HepG2 (cell line): ENCODE data around the gene HAP1. TPM values are rescaled to one million over a fixed set of nuclear protein-coding genes. Genes with fewer than 3 reads are reported as not detected.

Experiments
- ATF3 ChIP-seq: sonication (generic); formaldehyde crosslinking; IDR thresholded peaks from 2 replicates; pipeline ENCODE4 v1.4.0; 2020; ENCODE audit warnings: missing genetic modification reagents
- DRAP1 ChIP-seq: IDR thresholded peaks from 2 replicates; pipeline ENCODE4 v1.6.1; 2016; ENCODE audit warnings: missing genetic modification reagents, missing compliant biosample characterization
- EP300 ChIP-seq, 3 experiments: sonication (generic) in 1 of 3; formaldehyde crosslinking in 1 of 3; IDR thresholded peaks; 2 replicates each; pipeline versions ENCODE4 v1.5.1 to v1.6.1; 2011 to 2020; ENCODE audit warnings: low read depth in 2 of 3, low read length in 2 of 3, borderline replicate concordance in 1 of 3, improper control_type of control experiment in 1 of 3, mild to moderate bottlenecking in 1 of 3, missing genetic modification reagents in 1 of 3, moderate library complexity in 1 of 3
- GATA4 ChIP-seq: sonication (generic); IDR thresholded peaks from 2 replicates; pipeline ENCODE4 v1.6.1; 2016; ENCODE audit warnings: antibody characterized with exemption, low read depth, borderline replicate concordance
- HMG20A ChIP-seq: IDR thresholded peaks from 2 replicates; pipeline ENCODE4 v1.6.1; 2016; ENCODE audit warnings: borderline replicate concordance
- MED8 ChIP-seq: sonication (generic); formaldehyde crosslinking; IDR thresholded peaks from 2 replicates; pipeline ENCODE4 v1.8.1; 2023; ENCODE audit warnings: mild to moderate bottlenecking, missing genetic modification reagents; ENCODE audit not compliant: insufficient replicate concordance
- NR2F1 ChIP-seq, 2 experiments: fragments of 450-650 bp in 1 of 2; formaldehyde crosslinking in 1 of 2; IDR thresholded peaks; 2 replicates each; pipeline versions ENCODE4 v1.5.0 to v1.6.1; 2016 to 2020; ENCODE audit warnings: mild to moderate bottlenecking in 1 of 2, missing compliant biosample characterization in 1 of 2, missing genetic modification reagents in 1 of 2, moderate library complexity in 1 of 2
- POGK ChIP-seq: sonication (generic); formaldehyde crosslinking; conservative IDR thresholded peaks from 2 replicates; pipeline ENCODE4 v1.8.0; 2022; ENCODE audit warnings: mild to moderate bottlenecking, moderate library complexity, missing genetic modification reagents
- POLR2G ChIP-seq: fragments of 200-400 bp; formaldehyde crosslinking; IDR thresholded peaks from 2 replicates; pipeline ENCODE4 v1.6.1; 2018; ENCODE audit warnings: mild to moderate bottlenecking, low read depth, low read length, moderate library complexity
- REPIN1 ChIP-seq: sonication (generic); formaldehyde crosslinking; IDR thresholded peaks from 2 replicates; pipeline ENCODE4 v1.8.0; 2022; ENCODE audit warnings: missing genetic modification reagents, low read depth, mild to moderate bottlenecking, borderline replicate concordance
- SMAD9 ChIP-seq: sonication (generic); formaldehyde crosslinking; IDR thresholded peaks from 2 replicates; pipeline ENCODE4 v1.5.1; 2020; ENCODE audit warnings: mild to moderate bottlenecking, missing genetic modification reagents
- TOPORS ChIP-seq: sonication (generic); formaldehyde crosslinking; IDR thresholded peaks from 2 replicates; pipeline ENCODE4 v1.8.0; 2023; ENCODE audit warnings: mild to moderate bottlenecking, missing genetic modification reagents
- ZNF20 ChIP-seq: sonication (generic); formaldehyde crosslinking; IDR thresholded peaks from 2 replicates; pipeline ENCODE4 v1.4.0; 2020; ENCODE audit warnings: mild to moderate bottlenecking, moderate library complexity, missing genetic modification reagents
- ZNF264 ChIP-seq: sonication (generic); formaldehyde crosslinking; IDR thresholded peaks from 2 replicates; pipeline ENCODE4 v1.4.0; 2020; ENCODE audit warnings: missing genetic modification reagents
- ZNF281 ChIP-seq: sonication (generic); formaldehyde crosslinking; IDR thresholded peaks from 2 replicates; pipeline ENCODE4 v1.4.0; 2020; ENCODE audit warnings: missing genetic modification reagents, borderline replicate concordance
- ZNF614 ChIP-seq: IDR thresholded peaks from 2 replicates; pipeline ENCODE4 v1.6.1; 2018; ENCODE audit warnings: missing biosample characterization, missing genetic modification reagents, inconsistent platforms, borderline replicate concordance
- ZNF891 ChIP-seq: sonication (generic); formaldehyde crosslinking; IDR thresholded peaks from 2 replicates; pipeline ENCODE4 v1.5.0; 2020; ENCODE audit warnings: mild to moderate bottlenecking, missing genetic modification reagents
- polyA plus RNA-seq, 8 experiments: library from polyadenylated mRNA; depleted of rRNA in 3 of 8; stranded (reverse) in 7 of 8; unstranded in 1 of 8; fragments of >200 nt; fragmentation: Illumina TruSeq in 4 of 8; extraction: Trizol in 4 of 8; gene quantifications; 2 replicates each; pipeline versions ENCODE4 v1.2.1 to v1.2.3, GENCODE V29; 2011 to 2016; ENCODE audit warnings: low read depth in 4 of 8, missing spikeins in 1 of 8, mixed read lengths in 1 of 8; ENCODE audit not compliant: insufficient read depth in 1 of 8
- total RNA-seq, 5 experiments: library from RNA; depleted of rRNA; stranded (reverse); fragments of >200 nt; fragmentation: Illumina TruSeq; extraction: Trizol; gene quantifications; 2 replicates each; pipeline ENCODE4 v1.2.3, GENCODE V29; 2016; ENCODE audit warnings: low read depth in 1 of 5
- TF ChIP-seq, protein P1 (sequence below): sonication (generic); formaldehyde crosslinking; IDR thresholded peaks from 2 replicates; pipeline ENCODE4 v1.4.0; 2020; ENCODE audit warnings: mild to moderate bottlenecking, missing genetic modification reagents
- TF ChIP-seq, protein P2 (sequence below): sonication (generic); formaldehyde crosslinking; IDR thresholded peaks from 2 replicates; pipeline ENCODE4 v1.9.0; 2022; ENCODE audit warnings: low read depth, missing genetic modification reagents

Gene HAP1
- total and polyA plus RNA-seq, 2 of the 13 experiments (the other 11 are each of a cell fraction or from before 2014, with no cell fraction given) = 0.07 TPM

DNA sequence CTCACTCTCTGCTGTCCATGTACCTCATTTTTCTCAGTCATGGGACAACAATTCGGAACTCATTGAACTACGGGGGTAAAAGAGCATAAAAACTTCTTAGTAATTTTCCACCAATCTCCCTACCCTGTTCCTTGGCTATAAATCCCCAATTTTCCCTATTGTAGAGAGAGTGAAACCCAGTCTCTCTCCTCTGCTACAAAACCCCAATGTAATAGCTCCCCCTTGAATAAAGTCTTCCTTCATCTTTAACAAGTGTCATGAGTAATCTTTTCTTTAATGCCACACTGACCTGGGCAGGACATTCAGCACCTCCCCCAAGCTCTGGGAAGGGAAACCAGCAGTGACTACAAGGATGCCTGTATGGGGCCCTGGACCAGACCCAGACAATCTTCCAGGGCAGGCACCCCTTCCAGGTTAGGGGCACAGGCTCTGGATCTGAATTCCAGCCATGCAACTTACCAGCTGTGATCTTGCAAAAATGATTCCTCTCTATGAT lies 56.0 kb downstream of the HAP1 start (continued):
- TF ChIP-seq, protein P1, sequence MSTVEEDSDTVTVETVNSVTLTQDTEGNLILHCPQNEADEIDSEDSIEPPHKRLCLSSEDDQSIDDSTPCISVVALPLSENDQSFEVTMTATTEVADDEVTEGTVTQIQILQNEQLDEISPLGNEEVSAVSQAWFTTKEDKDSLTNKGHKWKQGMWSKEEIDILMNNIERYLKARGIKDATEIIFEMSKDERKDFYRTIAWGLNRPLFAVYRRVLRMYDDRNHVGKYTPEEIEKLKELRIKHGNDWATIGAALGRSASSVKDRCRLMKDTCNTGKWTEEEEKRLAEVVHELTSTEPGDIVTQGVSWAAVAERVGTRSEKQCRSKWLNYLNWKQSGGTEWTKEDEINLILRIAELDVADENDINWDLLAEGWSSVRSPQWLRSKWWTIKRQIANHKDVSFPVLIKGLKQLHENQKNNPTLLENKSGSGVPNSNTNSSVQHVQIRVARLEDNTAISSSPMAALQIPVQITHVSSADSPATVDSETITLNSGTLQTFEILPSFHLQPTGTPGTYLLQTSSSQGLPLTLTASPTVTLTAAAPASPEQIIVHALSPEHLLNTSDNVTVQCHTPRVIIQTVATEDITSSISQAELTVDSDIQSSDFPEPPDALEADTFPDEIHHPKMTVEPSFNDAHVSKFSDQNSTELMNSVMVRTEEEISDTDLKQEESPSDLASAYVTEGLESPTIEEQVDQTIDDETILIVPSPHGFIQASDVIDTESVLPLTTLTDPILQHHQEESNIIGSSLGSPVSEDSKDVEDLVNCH = peak; percentile 17; the same call in 1 of the 2 replicates
- TF ChIP-seq, protein P2, sequence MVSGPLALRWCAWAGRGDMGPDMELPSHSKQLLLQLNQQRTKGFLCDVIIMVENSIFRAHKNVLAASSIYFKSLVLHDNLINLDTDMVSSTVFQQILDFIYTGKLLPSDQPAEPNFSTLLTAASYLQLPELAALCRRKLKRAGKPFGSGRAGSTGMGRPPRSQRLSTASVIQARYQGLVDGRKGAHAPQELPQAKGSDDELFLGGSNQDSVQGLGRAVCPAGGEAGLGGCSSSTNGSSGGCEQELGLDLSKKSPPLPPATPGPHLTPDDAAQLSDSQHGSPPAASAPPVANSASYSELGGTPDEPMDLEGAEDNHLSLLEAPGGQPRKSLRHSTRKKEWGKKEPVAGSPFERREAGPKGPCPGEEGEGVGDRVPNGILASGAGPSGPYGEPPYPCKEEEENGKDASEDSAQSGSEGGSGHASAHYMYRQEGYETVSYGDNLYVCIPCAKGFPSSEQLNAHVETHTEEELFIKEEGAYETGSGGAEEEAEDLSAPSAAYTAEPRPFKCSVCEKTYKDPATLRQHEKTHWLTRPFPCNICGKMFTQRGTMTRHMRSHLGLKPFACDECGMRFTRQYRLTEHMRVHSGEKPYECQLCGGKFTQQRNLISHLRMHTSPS (CRISPR knock-in tag) = no peak
- TF ChIP-seq DRAP1 (CRISPR knock-in tag) (peak; percentile 72), ZNF20 (CRISPR knock-in tag) (no peak), EP300 (IDR thresholded peaks at IDR 0.05; ENCODE audit: low read depth in 2 of 2, low read length in 2 of 2) (0 out of 4 replicates have a peak, but pooled peaks of 1 of the 2 experiments have one; percentile 10), EP300 (CRISPR knock-in tag; IDR thresholded peaks at IDR 0.05; ENCODE audit: borderline replicate concordance) (no peak), ATF3 (CRISPR knock-in tag) (no peak), ZNF281 (peak; percentile 46; the same call in 1 of the 2 replicates), ZNF891 (CRISPR knock-in tag) (no peak), REPIN1 (CRISPR knock-in tag) (0 out of 2 replicates have a peak, but pooled peaks have one; percentile 39), GATA4 (peak; percentile 73; the same call in 1 of the 2 replicates), ZNF264 (CRISPR knock-in tag) (no peak), MED8 (CRISPR knock-in tag) (peak; percentile 49), HMG20A (CRISPR knock-in tag) (no peak; the same call in 1 of the 2 replicates), ZNF614 (CRISPR knock-in tag) (no peak), SMAD9 (CRISPR knock-in tag) (no peak), TOPORS (CRISPR knock-in tag) (no peak), POGK (0 out of 2 replicates have a peak, but pooled peaks have one; percentile 24), NR2F1 (CRISPR knock-in tag; IDR thresholded peaks at IDR 0.05) (peak in 1 of 2 experiments; percentile 55; a peak in 1 of 4 replicates), POLR2G (peak; percentile 61)
